ENCODE measurements around the gene KRTAP6-2.

DNA sequence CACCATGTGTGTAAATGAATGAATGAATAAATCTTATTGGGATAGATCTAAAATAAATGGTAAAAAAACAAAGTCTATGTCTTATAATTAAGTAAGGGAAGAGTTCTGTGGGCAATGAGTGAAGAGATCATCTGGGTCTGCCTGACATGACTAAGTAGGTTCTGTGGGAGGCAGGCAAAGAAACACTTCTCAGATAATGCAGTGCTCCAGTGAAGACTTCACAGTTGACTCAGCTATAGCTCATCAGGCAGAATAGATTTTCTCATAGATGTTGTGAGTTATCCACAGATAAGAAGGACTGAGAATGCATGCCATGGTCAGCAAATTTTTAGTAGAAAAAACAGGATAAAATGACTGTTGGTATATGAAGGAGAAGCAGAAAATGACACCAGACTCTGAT, 20.9 kb downstream of the KRTAP6-2 start:
- TF ChIP-seq YY1 (IDR thresholded peaks at IDR 0.05; ENCODE audit: insufficient read depth, insufficient read length) (no peak), SUZ12 (IDR thresholded peaks at IDR 0.05; ENCODE audit: extremely low read depth, insufficient read depth, insufficient read length) (no peak)
